HepG2 (cell line): ENCODE data around the gene FIBP. TPM values are rescaled to one million over a fixed set of nuclear protein-coding genes. Genes with fewer than 3 reads are reported as not detected.

ENCODE experiments used
- FOXJ3 ChIP-seq: sonication (generic); formaldehyde crosslinking; IDR thresholded peaks from 2 replicates; pipeline ENCODE4 v1.4.0; 2020; ENCODE audit warnings: missing genetic modification reagents, mild to moderate bottlenecking, borderline replicate concordance
- GATAD1 ChIP-seq: IDR thresholded peaks from 2 replicates; pipeline ENCODE4 v1.6.1; 2016; ENCODE audit warnings: missing genetic modification reagents, missing compliant biosample characterization
- HNRNPL ChIP-seq: fragments of 200-400 bp; formaldehyde crosslinking; IDR thresholded peaks from 2 replicates; pipeline ENCODE4 v1.6.1; 2017; ENCODE audit warnings: mild to moderate bottlenecking, low read depth, low read length
- HNRNPLL ChIP-seq: fragments of 200-400 bp; formaldehyde crosslinking; IDR thresholded peaks from 2 replicates; pipeline ENCODE4 v1.6.1; 2017; ENCODE audit warnings: mild to moderate bottlenecking, low read depth, low read length; ENCODE audit not compliant: poor library complexity, severe bottlenecking
- HOXA5 ChIP-seq: sonication (generic); formaldehyde crosslinking; IDR thresholded peaks from 2 replicates; pipeline ENCODE4 v1.4.0; 2020; ENCODE audit warnings: missing genetic modification reagents
- MAF1 ChIP-seq: sonication (generic); formaldehyde crosslinking; IDR thresholded peaks from 2 replicates; pipeline ENCODE4 v1.5.0; 2020; ENCODE audit warnings: missing genetic modification reagents, borderline replicate concordance
- POLR2A ChIP-seq, 2 experiments: IDR thresholded peaks; 2 replicates each; pipeline ENCODE4 v1.6.1; 2011; ENCODE audit warnings: low read depth in 2 of 2, low read length in 2 of 2, mild to moderate bottlenecking in 1 of 2, moderate library complexity in 1 of 2; ENCODE audit not compliant: insufficient read depth in 1 of 2
- SMAD3 ChIP-seq: sonication (generic); formaldehyde crosslinking; IDR thresholded peaks from 2 replicates; pipeline ENCODE4 v1.4.0; 2020; ENCODE audit warnings: missing genetic modification reagents
- THAP11 ChIP-seq: IDR thresholded peaks from 2 replicates; pipeline ENCODE4 v1.6.1; 2016; ENCODE audit warnings: missing biosample characterization, missing genetic modification reagents
- ZNF263 ChIP-seq: sonication (generic); formaldehyde crosslinking; IDR thresholded peaks from 2 replicates; pipeline ENCODE4 v1.4.0; 2020; ENCODE audit warnings: missing genetic modification reagents
- polyA plus RNA-seq, 8 experiments: library from polyadenylated mRNA; depleted of rRNA in 3 of 8; stranded (reverse) in 7 of 8; unstranded in 1 of 8; fragments of >200 nt; fragmentation: Illumina TruSeq in 4 of 8; extraction: Trizol in 4 of 8; gene quantifications; 2 replicates each; pipeline versions ENCODE4 v1.2.1 to v1.2.3, GENCODE V29; 2011 to 2016; ENCODE audit warnings: low read depth in 4 of 8, missing spikeins in 1 of 8, mixed read lengths in 1 of 8; ENCODE audit not compliant: insufficient read depth in 1 of 8
- total RNA-seq, 5 experiments: library from RNA; depleted of rRNA; stranded (reverse); fragments of >200 nt; fragmentation: Illumina TruSeq; extraction: Trizol; gene quantifications; 2 replicates each; pipeline ENCODE4 v1.2.3, GENCODE V29; 2016; ENCODE audit warnings: low read depth in 1 of 5
- TF ChIP-seq, protein P1 (sequence below), 2 experiments: IDR thresholded peaks; 2 replicates each; pipeline ENCODE4 v1.6.1; 2011 to 2012; ENCODE audit warnings: low read length in 2 of 2, borderline replicate concordance in 1 of 2, low read depth in 1 of 2, mild to moderate bottlenecking in 1 of 2, moderate library complexity in 1 of 2
- TF ChIP-seq, protein P2 (sequence below): sonication (generic); formaldehyde crosslinking; IDR thresholded peaks from 2 replicates; pipeline ENCODE4 v1.5.1; 2020; ENCODE audit warnings: mild to moderate bottlenecking, missing genetic modification reagents, moderate library complexity
- TF ChIP-seq, protein P3 (sequence below): sonication (generic); formaldehyde crosslinking; IDR thresholded peaks from 2 replicates; pipeline ENCODE4 v1.4.0; 2020; ENCODE audit warnings: missing genetic modification reagents
- TF ChIP-seq, protein P4 (sequence below): sonication (generic); formaldehyde crosslinking; IDR thresholded peaks from 2 replicates; pipeline ENCODE4 v1.5.0; 2020; ENCODE audit warnings: mild to moderate bottlenecking, missing genetic modification reagents, borderline replicate concordance

The FIBP gene
- total and polyA plus RNA-seq, 2 of the 13 experiments (the other 11 are each of a cell fraction or from before 2014, with no cell fraction given) = 42.9 to 62.1 TPM

DNA sequence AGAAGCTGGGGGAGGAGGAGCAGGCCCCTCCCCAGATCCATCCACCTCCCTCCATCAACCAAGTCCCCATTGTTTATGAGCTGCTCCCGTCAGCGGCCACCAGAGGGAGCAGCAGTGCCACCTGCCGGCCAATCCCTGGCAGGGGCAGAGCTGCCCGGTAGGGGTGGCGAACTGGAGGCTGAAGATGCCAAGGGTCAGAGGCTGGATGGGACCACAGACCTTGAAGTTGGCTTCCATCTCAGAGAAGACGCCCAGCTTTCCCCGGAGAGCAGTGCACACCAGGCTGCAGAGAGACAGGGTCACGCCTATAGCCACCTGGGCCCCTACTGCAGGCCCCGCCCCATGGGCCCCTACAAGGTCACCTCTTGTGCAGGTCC lies 3.6 kb downstream of the FIBP start (continued):
- peak; percentile 66 for TF ChIP-seq THAP11 (CRISPR knock-in tag)
- TF ChIP-seq, protein P1, sequence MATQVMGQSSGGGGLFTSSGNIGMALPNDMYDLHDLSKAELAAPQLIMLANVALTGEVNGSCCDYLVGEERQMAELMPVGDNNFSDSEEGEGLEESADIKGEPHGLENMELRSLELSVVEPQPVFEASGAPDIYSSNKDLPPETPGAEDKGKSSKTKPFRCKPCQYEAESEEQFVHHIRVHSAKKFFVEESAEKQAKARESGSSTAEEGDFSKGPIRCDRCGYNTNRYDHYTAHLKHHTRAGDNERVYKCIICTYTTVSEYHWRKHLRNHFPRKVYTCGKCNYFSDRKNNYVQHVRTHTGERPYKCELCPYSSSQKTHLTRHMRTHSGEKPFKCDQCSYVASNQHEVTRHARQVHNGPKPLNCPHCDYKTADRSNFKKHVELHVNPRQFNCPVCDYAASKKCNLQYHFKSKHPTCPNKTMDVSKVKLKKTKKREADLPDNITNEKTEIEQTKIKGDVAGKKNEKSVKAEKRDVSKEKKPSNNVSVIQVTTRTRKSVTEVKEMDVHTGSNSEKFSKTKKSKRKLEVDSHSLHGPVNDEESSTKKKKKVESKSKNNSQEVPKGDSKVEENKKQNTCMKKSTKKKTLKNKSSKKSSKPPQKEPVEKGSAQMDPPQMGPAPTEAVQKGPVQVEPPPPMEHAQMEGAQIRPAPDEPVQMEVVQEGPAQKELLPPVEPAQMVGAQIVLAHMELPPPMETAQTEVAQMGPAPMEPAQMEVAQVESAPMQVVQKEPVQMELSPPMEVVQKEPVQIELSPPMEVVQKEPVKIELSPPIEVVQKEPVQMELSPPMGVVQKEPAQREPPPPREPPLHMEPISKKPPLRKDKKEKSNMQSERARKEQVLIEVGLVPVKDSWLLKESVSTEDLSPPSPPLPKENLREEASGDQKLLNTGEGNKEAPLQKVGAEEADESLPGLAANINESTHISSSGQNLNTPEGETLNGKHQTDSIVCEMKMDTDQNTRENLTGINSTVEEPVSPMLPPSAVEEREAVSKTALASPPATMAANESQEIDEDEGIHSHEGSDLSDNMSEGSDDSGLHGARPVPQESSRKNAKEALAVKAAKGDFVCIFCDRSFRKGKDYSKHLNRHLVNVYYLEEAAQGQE (IDR thresholded peaks at IDR 0.05; ENCODE audit: borderline replicate concordance in 1 of 2, low read depth in 1 of 2, low read length in 2 of 2) = no peak
- peak; percentile 36; the same call in 1 of the 2 replicates for TF ChIP-seq GATAD1
- TF ChIP-seq HNRNPL = peak; percentile 99
- peak; percentile 58; the same call in 1 of the 2 replicates for TF ChIP-seq SMAD3 (CRISPR knock-in tag)
- TF ChIP-seq POLR2A (IDR thresholded peaks at IDR 0.05; ENCODE audit: insufficient read depth in 1 of 2, low read depth in 2 of 2, low read length in 2 of 2) = no peak
- TF ChIP-seq MAF1 (CRISPR knock-in tag) = 0 out of 2 replicates have a peak, but pooled peaks have one; percentile 35
- TF ChIP-seq, protein P2, sequence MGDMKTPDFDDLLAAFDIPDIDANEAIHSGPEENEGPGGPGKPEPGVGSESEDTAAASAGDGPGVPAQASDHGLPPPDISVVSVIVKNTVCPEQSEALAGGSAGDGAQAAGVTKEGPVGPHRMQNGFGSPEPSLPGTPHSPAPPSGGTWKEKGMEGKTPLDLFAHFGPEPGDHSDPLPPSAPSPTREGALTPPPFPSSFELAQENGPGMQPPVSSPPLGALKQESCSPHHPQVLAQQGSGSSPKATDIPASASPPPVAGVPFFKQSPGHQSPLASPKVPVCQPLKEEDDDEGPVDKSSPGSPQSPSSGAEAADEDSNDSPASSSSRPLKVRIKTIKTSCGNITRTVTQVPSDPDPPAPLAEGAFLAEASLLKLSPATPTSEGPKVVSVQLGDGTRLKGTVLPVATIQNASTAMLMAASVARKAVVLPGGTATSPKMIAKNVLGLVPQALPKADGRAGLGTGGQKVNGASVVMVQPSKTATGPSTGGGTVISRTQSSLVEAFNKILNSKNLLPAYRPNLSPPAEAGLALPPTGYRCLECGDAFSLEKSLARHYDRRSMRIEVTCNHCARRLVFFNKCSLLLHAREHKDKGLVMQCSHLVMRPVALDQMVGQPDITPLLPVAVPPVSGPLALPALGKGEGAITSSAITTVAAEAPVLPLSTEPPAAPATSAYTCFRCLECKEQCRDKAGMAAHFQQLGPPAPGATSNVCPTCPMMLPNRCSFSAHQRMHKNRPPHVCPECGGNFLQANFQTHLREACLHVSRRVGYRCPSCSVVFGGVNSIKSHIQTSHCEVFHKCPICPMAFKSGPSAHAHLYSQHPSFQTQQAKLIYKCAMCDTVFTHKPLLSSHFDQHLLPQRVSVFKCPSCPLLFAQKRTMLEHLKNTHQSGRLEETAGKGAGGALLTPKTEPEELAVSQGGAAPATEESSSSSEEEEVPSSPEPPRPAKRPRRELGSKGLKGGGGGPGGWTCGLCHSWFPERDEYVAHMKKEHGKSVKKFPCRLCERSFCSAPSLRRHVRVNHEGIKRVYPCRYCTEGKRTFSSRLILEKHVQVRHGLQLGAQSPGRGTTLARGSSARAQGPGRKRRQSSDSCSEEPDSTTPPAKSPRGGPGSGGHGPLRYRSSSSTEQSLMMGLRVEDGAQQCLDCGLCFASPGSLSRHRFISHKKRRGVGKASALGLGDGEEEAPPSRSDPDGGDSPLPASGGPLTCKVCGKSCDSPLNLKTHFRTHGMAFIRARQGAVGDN (CRISPR knock-in tag) = peak; percentile 72
- TF ChIP-seq ZNF263 (CRISPR knock-in tag) = 0 out of 2 replicates have a peak, but pooled peaks have one; percentile 76
- TF ChIP-seq FOXJ3 (CRISPR knock-in tag) = 0 out of 2 replicates have a peak, but pooled peaks have one; percentile 13
- TF ChIP-seq, protein P3, sequence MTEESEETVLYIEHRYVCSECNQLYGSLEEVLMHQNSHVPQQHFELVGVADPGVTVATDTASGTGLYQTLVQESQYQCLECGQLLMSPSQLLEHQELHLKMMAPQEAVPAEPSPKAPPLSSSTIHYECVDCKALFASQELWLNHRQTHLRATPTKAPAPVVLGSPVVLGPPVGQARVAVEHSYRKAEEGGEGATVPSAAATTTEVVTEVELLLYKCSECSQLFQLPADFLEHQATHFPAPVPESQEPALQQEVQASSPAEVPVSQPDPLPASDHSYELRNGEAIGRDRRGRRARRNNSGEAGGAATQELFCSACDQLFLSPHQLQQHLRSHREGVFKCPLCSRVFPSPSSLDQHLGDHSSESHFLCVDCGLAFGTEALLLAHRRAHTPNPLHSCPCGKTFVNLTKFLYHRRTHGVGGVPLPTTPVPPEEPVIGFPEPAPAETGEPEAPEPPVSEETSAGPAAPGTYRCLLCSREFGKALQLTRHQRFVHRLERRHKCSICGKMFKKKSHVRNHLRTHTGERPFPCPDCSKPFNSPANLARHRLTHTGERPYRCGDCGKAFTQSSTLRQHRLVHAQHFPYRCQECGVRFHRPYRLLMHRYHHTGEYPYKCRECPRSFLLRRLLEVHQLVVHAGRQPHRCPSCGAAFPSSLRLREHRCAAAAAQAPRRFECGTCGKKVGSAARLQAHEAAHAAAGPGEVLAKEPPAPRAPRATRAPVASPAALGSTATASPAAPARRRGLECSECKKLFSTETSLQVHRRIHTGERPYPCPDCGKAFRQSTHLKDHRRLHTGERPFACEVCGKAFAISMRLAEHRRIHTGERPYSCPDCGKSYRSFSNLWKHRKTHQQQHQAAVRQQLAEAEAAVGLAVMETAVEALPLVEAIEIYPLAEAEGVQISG = peak; percentile 73
- peak; percentile 19 for TF ChIP-seq HNRNPLL
- TF ChIP-seq, protein P4, sequence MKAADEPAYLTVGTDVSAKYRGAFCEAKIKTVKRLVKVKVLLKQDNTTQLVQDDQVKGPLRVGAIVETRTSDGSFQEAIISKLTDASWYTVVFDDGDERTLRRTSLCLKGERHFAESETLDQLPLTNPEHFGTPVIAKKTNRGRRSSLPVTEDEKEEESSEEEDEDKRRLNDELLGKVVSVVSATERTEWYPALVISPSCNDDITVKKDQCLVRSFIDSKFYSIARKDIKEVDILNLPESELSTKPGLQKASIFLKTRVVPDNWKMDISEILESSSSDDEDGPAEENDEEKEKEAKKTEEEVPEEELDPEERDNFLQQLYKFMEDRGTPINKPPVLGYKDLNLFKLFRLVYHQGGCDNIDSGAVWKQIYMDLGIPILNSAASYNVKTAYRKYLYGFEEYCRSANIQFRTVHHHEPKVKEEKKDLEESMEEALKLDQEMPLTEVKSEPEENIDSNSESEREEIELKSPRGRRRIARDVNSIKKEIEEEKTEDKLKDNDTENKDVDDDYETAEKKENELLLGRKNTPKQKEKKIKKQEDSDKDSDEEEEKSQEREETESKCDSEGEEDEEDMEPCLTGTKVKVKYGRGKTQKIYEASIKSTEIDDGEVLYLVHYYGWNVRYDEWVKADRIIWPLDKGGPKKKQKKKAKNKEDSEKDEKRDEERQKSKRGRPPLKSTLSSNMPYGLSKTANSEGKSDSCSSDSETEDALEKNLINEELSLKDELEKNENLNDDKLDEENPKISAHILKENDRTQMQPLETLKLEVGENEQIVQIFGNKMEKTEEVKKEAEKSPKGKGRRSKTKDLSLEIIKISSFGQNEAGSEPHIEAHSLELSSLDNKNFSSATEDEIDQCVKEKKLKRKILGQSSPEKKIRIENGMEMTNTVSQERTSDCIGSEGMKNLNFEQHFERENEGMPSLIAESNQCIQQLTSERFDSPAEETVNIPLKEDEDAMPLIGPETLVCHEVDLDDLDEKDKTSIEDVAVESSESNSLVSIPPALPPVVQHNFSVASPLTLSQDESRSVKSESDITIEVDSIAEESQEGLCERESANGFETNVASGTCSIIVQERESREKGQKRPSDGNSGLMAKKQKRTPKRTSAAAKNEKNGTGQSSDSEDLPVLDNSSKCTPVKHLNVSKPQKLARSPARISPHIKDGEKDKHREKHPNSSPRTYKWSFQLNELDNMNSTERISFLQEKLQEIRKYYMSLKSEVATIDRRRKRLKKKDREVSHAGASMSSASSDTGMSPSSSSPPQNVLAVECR (CRISPR knock-in tag) = peak; percentile 37; the same call in 1 of the 2 replicates
- 0 out of 2 replicates have a peak, but pooled peaks have one; percentile 47 for TF ChIP-seq HOXA5
